ENCODE data around the gene LRCH1. TPM values are rescaled to one million over a fixed set of nuclear protein-coding genes. Genes with fewer than 3 reads are reported as not detected.

The LRCH1 gene
- total RNA-seq, 1 donor: 6.9 TPM

GRCh38 chr13:46698910-46699460, 146.0 kb downstream of the LRCH1 start:
- no peak for TF ChIP-seq CTCF (IDR thresholded peaks at IDR 0.05; ENCODE audit: extremely low read depth, low read depth, low read length)
- no peaks in the 10 kb centered on the region for H3K9me3 ChIP-seq (ENCODE audit: low read depth, low read length)
- H3K4me1 ChIP-seq (ENCODE audit: insufficient read depth, low read length): no peaks in the 10 kb centered on the region
- peaks cover 52% of the 10 kb centered on the region for H3K36me3 ChIP-seq (ENCODE audit: insufficient read depth, low read length)
- H3K4me2 ChIP-seq (ENCODE audit: insufficient read depth, low read length): no peak overlapping the region
- H4K20me1 ChIP-seq (ENCODE audit: insufficient read depth, low read length): no peaks in the 10 kb centered on the region
- H2AFZ ChIP-seq (ENCODE audit: low read length): no peak overlapping the region
- no peaks in the 10 kb centered on the region for H3K27me3 ChIP-seq (ENCODE audit: insufficient read depth, low read length)
- DNase-seq (ENCODE audit: insufficient read length, low spot score, missing footprints): no peak
- no peak overlapping the region for H3K4me3 ChIP-seq (ENCODE audit: insufficient read depth, low read length)
- no peak overlapping the region for H3K27ac ChIP-seq (ENCODE audit: low read depth, low read length)
- H3K79me2 ChIP-seq (ENCODE audit: insufficient read depth, low read length): no peaks in the 10 kb centered on the region

GRCh38 chr13:46712524-46712923, 159.6 kb downstream of the LRCH1 start:
- H3K79me2 ChIP-seq (ENCODE audit: insufficient read depth, low read length): no peaks in the 10 kb centered on the region
- H2AFZ ChIP-seq (ENCODE audit: low read length): no peak overlapping the region
- TF ChIP-seq CTCF (IDR thresholded peaks at IDR 0.05; ENCODE audit: extremely low read depth, low read depth, low read length): no peak
- H3K27me3 ChIP-seq (ENCODE audit: insufficient read depth, low read length): no peaks in the 10 kb centered on the region
- no peak overlapping the region for H3K27ac ChIP-seq (ENCODE audit: low read depth, low read length)
- peaks cover 33% of the 10 kb centered on the region for H3K36me3 ChIP-seq (ENCODE audit: insufficient read depth, low read length)
- H3K4me1 ChIP-seq (ENCODE audit: insufficient read depth, low read length): no peaks in the 10 kb centered on the region
- no peaks in the 10 kb centered on the region for H4K20me1 ChIP-seq (ENCODE audit: insufficient read depth, low read length)
- no peak overlapping the region for H3K4me2 ChIP-seq (ENCODE audit: insufficient read depth, low read length)
- H3K9me3 ChIP-seq (ENCODE audit: low read depth, low read length): no peaks in the 10 kb centered on the region
- DNase-seq (ENCODE audit: insufficient read length, low spot score, missing footprints): no peak
- no peak overlapping the region for H3K4me3 ChIP-seq (ENCODE audit: insufficient read depth, low read length)

GRCh38 chr13:46715363-46715762, 162.4 kb downstream of the LRCH1 start:
- H3K4me3 ChIP-seq (ENCODE audit: insufficient read depth, low read length): no peak overlapping the region
- H2AFZ ChIP-seq (ENCODE audit: low read length): no peak overlapping the region
- H3K4me1 ChIP-seq (ENCODE audit: insufficient read depth, low read length): no peaks in the 10 kb centered on the region
- no peaks in the 10 kb centered on the region for H3K79me2 ChIP-seq (ENCODE audit: insufficient read depth, low read length)
- H4K20me1 ChIP-seq (ENCODE audit: insufficient read depth, low read length): no peaks in the 10 kb centered on the region
- H3K9me3 ChIP-seq (ENCODE audit: low read depth, low read length): no peaks in the 10 kb centered on the region
- TF ChIP-seq CTCF (IDR thresholded peaks at IDR 0.05; ENCODE audit: extremely low read depth, low read depth, low read length): no peak
- no peak overlapping the region for H3K4me2 ChIP-seq (ENCODE audit: insufficient read depth, low read length)
- H3K27ac ChIP-seq (ENCODE audit: low read depth, low read length): no peak overlapping the region
- H3K27me3 ChIP-seq (ENCODE audit: insufficient read depth, low read length): no peaks in the 10 kb centered on the region
- peaks cover 28% of the 10 kb centered on the region for H3K36me3 ChIP-seq (ENCODE audit: insufficient read depth, low read length)
- DNase-seq (ENCODE audit: insufficient read length, low spot score, missing footprints): no peak

- TF ChIP-seq CTCF (IDR thresholded peaks at IDR 0.05; ENCODE audit: extremely low read depth, low read depth, low read length): no peak
- H3K4me3 ChIP-seq (ENCODE audit: insufficient read depth, low read length): no peak overlapping the region
- H3K79me2 ChIP-seq (ENCODE audit: insufficient read depth, low read length): no peaks in the 10 kb centered on the region
- H3K4me2 ChIP-seq (ENCODE audit: insufficient read depth, low read length): no peak overlapping the region
- DNase-seq (ENCODE audit: insufficient read length, low spot score, missing footprints): no peak
- H3K27ac ChIP-seq (ENCODE audit: low read depth, low read length): no peak overlapping the region
- peaks cover 4% of the 10 kb centered on the region for H3K4me1 ChIP-seq (ENCODE audit: insufficient read depth, low read length)
- H3K36me3 ChIP-seq (ENCODE audit: insufficient read depth, low read length): peaks cover 15% of the 10 kb centered on the region
- peaks cover 3% of the 10 kb centered on the region for H4K20me1 ChIP-seq (ENCODE audit: insufficient read depth, low read length)
- H2AFZ ChIP-seq (ENCODE audit: low read length): no peak overlapping the region
- no peaks in the 10 kb centered on the region for H3K27me3 ChIP-seq (ENCODE audit: insufficient read depth, low read length)
- no peaks in the 10 kb centered on the region for H3K9me3 ChIP-seq (ENCODE audit: low read depth, low read length)
Measured at GRCh38 chr13:46716821-46717220, 163.9 kb downstream of the LRCH1 start.
